ENCODE results near the gene MYH11.

The MYH11 gene

GRCh38 chr16:15777533-15778203, 79.2 kb downstream of the MYH11 start:
- peak; percentile 59 for DNase-seq (ENCODE audit: low spot score)

GRCh38 chr16:15776572-15776971, 80.3 kb downstream of the MYH11 start:
- DNase-seq (ENCODE audit: low spot score): no peak

GRCh38 chr16:15775663-15776304, 81.0 kb downstream of the MYH11 start:
- DNase-seq (ENCODE audit: low spot score): no peak

GRCh38 chr16:15775209-15775608, 81.6 kb downstream of the MYH11 start:
- DNase-seq (ENCODE audit: low spot score): no peak

GRCh38 chr16:15773968-15774367, 82.9 kb downstream of the MYH11 start:
- no peak for DNase-seq (ENCODE audit: low spot score)

- no peak for DNase-seq (ENCODE audit: low spot score)
Observed at GRCh38 chr16:15772579-15773293, 84.1 kb downstream of the MYH11 start.

- DNase-seq (ENCODE audit: low spot score): no peak
Observed at GRCh38 chr16:15771694-15772093, 85.1 kb downstream of the MYH11 start.

- DNase-seq (ENCODE audit: low spot score): no peak
Observed at GRCh38 chr16:15770512-15770911, 86.3 kb downstream of the MYH11 start.

GRCh38 chr16:15770107-15770506, 86.7 kb downstream of the MYH11 start:
- DNase-seq (ENCODE audit: low spot score): no peak

GRCh38 chr16:15769239-15769638, 87.6 kb downstream of the MYH11 start:
- DNase-seq (ENCODE audit: low spot score): no peak

GRCh38 chr16:15768201-15768600, 88.6 kb downstream of the MYH11 start:
- no peak for DNase-seq (ENCODE audit: low spot score)

GRCh38 chr16:15766918-15767317, 89.9 kb downstream of the MYH11 start:
- no peak for DNase-seq (ENCODE audit: low spot score)

GRCh38 chr16:15765880-15766279, 90.9 kb downstream of the MYH11 start:
- peak; percentile 79 for DNase-seq (ENCODE audit: low spot score)

- no peak for DNase-seq (ENCODE audit: low spot score)
Observed at GRCh38 chr16:15765116-15765515, 91.7 kb downstream of the MYH11 start.

- DNase-seq (ENCODE audit: low spot score): no peak
Observed at GRCh38 chr16:15764112-15764511, 92.7 kb downstream of the MYH11 start.

- no peak for DNase-seq (ENCODE audit: low spot score)
Observed at GRCh38 chr16:15760129-15760528, 96.7 kb downstream of the MYH11 start.

- no peak for DNase-seq (ENCODE audit: low spot score)
Observed at GRCh38 chr16:15759070-15759469, 97.8 kb downstream of the MYH11 start.

- no peak for DNase-seq (ENCODE audit: low spot score)
Observed at GRCh38 chr16:15757630-15758251, 99.1 kb downstream of the MYH11 start.

GRCh38 chr16:15757077-15757386, 99.8 kb downstream of the MYH11 start:
- DNase-seq (ENCODE audit: low spot score): no peak

GRCh38 chr16:15754821-15755534, 101.8 kb downstream of the MYH11 start:
- no peak for DNase-seq (ENCODE audit: low spot score)

GRCh38 chr16:15752717-15753488, 103.9 kb downstream of the MYH11 start:
- no peak for DNase-seq (ENCODE audit: low spot score)

- DNase-seq (ENCODE audit: low spot score): no peak
Observed at GRCh38 chr16:15751940-15752339, 104.9 kb downstream of the MYH11 start.
